NCI-H187 (cell line): ENCODE measurements around the gene CSMD2.
A peak's percentile ranks its signal among the peaks of the same experiment; 100 is the strongest.
"Not testable (repeated sequence)": the region's sequence is repeated elsewhere in the genome, so short reads cannot be mapped to it uniquely, and the experiment has no call there.

Source experiments
- DNase-seq, 2 experiments: peaks; one replicate each; lab custom pipeline; 2025; lab: John Stamatoyannopoulos, UW

Gene CSMD2

DNA sequence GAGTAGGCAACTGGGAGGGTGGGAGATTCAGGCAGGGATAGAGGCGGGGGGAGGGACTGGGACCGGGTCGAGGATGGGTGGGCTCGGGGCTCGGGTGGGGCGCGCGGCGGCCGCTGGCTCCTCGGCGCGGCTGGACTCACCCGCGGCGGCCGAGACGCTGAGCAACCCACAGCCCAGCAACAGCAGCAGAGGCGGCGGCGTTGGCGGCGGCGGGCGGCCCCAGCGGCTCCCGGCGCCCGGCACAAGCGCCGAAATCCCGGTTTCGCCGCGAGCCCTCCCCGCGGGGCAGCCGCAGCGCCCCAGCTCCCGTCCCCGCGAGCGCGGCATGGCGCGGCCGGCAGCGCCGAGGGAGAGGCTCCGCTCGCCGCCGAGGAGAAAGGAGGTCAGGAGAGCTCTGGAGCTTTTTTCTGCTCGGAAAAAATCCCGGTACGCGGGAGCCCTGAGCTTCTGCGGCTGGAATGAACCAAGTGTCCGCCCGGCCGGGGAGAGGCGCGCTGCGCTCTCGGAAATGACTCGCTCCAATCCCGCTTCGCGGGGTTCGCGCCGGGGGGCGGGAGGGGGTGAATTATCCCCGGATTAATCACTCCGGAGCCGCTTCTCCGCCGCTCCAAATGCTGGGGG, at the start of gene CSMD2:
CSMD2 (minus strand) TSS at position 460 of the 621 bp plus-strand sequence; CDS start at position 327, 133 bp downstream.
- DNase-seq = peak; percentile 8 to 41

DNA sequence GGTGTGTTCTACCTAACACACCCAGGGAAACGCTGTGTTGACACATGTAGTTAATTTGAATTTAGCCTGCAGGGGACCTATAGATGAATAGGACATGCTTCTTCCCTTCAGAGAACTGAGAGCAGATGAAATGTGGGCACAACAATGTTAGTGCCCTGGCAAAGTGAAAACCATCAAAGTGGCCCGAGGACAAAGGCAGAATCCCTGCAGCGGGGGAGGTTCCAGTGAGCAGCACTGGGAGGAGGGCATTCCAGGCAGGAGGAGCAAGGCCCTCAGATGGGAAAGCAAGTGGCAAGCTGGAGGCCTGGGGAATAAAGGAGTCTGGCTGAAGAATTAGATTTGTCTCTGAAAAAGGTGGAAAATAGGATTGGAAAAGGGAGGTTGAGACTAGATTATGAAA, 48.9 kb upstream of the CSMD2 start:
- no peak for DNase-seq

DNA sequence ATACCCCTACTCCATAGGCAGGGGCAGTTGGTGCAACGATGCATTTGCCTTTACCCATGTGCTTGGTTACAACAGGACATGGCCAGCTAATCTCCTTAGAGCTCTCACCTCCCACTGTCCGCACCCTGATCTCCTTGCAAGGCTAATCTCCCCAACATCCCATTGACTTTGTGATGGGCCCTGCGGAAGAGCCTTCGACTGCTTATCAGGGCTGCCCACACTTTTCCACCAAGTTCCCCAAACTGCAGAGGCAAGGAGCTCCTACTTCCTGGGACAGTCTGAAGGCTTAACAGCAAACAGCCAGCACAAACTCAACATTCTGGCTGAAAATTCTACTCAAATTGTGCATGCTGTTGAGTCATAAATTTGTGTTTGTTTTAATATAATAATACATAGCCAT, 47.6 kb upstream of the CSMD2 start:
- DNase-seq = no peak

DNA sequence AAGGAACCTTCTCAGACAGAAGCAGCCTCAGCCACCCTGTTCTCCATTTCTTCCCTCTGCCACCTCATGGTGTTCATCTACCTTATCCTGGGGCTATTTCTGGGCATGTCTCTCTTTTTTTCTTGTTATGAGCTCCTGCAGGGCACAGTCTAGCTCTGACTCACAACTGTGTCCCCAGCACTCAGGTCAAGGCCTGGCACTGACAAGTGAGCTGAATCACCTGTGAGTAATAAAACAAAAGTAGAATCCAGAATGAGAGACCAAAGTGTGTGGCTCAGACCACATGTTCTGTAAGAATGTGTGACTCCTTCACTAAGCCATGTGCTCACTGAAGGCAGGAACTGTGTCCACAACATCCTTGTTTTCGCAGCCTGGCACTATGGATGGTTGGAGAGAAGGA, 34.9 kb upstream of the CSMD2 start:
- no peak for DNase-seq

DNA sequence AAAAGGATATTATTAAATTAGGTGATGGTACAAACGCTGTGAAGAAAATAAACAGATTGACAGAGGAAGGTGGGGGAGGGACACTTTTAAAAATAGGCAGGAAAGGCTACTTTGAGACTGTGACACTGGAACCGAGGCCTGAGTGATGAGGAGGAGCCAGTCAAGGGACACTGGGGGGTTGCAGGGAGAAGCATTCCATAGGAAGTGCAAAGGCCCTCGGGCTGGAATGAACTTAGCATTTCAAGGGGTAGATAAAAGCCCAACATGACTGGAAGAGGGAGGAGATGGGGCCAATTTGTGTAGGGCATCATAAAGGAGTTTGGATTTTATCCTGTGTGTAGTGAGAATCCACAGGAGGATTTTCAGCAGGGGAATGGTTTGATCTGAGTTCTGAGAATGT, 27.6 kb upstream of the CSMD2 start:
- no peak for DNase-seq

DNA sequence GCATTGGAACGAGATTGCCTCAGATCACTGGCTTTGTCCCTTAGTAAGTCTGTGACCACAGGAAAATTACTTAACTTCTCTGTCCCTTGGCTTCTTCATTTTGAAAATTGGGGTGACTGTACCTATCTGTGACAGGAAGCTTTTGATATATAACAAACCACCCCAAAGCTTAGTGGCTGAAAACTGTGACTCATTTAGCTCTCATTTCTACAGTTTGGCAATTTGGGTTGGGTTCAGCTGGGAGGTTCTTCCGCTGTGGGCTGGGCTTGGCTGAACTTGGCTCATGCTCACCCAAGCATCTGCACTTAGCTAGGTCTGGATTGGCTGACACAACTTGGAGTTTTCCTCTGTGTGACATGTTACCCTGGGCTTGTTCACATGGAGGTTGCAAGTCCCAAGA, 25.7 kb upstream of the CSMD2 start:
- no peak for DNase-seq

DNA sequence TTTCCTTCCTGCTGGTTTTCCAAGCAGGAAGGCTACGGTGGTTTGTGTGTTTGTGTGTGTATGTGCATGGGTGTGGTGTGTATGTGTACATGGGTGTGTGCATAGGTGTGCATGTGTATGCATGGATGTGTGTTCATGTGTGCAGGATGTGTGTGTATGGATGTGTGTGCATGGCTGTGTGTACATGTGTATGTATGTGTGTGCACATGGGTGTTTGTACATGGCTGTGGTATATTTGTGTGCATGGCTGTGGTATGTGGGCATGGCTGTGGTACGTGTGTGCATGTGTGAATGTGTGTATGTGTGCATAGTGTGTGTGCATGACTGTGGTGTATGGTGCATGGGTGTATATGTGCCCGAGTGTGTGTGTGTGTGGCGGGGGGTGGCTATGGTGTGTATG, 24.0 kb upstream of the CSMD2 start:
- DNase-seq = no peak

DNA sequence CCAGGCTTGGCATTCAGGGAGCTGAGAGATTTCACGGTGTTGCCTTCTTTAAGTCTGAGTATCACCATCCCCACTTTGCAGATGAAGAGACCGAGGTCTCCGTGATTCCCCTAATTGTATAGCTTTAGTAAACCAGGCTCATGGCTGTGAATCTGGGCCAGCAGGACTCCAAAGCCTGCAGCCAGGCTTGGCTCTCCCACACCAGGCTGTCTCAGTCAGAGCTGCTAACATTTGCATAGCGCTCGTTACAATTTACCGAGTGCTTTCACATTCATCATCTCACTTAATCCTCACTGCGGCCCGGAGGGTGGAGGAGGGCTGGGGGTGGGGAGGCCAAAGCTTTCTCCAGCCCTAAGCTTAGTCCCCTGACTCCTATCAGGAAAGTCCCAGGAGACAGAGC, 23.4 kb upstream of the CSMD2 start:
- no peak for DNase-seq

DNA sequence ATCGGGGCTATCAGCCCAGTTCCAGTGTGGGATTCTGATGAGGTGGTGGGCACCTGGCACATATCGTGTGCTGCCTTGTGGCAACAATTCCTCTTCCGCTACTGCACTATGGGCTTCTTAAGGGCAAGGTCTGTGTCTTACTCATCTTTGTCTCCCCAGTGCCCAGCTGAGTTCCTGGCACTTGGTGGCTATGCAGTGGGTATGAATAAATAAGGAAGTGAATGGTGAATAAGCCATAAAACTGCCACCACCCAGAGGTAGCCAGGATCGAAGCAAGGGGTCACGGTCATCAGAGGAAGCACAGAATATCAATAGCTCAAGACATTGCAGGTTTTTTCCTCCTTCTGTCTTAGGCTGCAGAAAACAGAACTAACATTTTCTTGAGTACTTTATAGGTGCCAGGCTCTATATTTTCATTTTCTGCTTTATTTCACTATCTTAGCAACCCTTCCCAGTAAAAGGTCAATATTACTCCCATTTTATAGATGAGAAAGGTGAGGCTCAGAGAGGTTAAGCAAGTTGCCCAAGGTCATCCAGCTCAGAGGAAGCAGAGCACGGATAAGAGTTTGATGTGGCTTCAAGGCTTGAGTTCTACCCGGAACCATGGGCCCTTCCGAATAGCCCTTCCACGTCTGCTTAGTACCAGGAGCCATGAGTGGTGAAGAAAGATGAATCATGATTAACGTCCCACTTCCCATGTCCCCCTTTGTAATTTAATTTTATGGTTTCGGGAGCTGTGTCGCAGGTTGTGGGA, 21.9 kb upstream of the CSMD2 start:
- no peak for DNase-seq

DNA sequence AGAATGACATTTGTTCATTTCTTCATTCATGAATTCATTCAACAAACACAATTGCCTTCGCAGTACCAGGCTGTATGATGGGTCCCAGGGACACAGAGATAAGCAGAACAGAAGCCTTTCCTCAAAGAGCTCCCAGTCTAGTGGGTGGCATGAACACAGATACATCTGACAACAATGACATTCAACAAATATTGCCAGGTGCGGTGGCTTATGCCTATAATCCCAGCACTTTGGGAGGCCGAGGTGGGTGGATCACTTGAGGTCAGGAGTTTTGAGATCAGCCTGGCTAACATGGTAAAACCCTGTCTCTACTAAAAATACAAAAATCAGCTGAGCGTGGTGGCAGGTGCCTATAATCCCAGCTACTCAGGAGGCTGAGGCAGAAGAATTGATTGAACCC, 18.4 kb upstream of the CSMD2 start:
- not testable (repeated sequence) for DNase-seq

DNA sequence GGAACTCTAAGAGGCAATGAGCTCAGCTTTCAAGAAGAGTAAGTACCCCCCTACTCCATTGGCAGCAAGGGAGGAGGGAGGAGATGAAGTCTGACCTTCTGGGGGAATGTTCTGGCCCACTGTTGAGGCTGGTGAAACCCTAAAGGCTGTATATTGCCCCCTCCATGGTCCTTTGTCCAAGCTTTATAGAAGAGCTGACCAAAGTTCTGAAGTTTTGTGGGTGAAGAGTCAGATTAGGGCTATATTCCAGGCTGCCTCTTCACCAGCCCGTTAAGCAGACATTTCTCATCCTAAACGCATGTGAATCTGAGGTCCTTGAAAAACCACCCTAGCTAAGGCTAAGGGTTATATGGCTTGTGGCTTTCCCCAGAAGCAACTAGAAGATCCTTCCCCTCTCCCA, 13.0 kb upstream of the CSMD2 start:
- DNase-seq = no peak

DNA sequence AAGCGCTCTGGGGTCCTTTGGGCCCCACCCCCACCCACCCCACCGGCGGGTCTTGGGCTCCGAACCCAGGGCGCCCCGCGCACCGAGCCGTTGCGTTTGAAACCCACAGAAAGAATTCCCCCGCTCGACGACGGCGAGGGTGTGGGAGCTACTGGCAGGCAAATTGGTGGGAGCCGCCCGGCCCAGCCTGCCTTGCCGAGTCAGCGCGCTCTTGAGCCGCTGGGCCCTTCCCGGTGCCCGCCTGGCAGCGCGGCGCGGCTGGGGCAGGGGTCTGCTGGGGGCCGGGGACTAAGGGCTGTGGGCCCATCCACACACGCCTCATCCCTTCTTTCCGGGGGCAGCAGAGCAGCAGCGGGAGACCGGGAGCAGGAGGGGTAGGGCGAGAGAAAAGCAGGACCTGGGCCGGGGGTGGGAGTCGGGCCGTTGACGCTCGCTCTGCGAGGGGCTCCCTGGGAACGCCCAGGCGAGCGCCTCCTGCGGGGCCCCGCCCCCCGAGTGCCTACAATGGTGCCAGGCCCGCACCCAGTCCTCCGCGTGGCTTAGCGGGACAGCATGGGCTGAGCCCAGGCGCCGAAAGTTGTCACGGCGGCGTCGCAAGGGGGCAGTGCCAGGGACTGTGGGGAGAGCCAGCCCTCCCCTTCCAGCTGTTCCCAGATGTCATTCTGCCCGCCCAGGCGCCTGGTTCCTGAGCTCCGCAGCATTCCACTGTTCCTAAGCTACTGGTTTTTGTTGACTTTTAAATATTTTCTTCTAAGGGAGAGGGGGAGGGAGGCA, 12.0 kb upstream of the CSMD2 start, which contains the start of gene C1orf94:
C1orf94 (plus strand) TSS at position 78 of the 774 bp plus-strand sequence. CDS start 883 bp downstream, outside the sequence.
- no peak for DNase-seq

DNA sequence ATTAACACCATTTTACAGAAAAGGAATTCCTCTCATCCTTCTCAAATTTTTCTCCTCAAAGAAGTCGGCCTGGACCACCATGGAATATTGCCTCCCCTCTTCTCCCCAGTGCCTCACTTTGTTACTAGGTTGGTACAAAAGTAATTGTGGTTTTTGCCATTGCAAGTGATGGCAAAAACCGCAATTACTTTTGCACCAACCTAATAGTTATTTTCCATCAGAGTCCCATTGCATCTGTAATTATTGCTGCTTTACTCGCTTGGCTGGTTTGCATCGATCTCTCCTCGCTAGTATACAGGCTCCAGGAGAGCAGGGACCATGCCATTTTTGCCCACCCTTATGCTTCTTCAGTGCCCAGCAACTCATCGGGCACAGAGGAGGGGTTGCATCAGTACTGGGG, 10.7 kb upstream of the CSMD2 start:
- no peak for DNase-seq

DNA sequence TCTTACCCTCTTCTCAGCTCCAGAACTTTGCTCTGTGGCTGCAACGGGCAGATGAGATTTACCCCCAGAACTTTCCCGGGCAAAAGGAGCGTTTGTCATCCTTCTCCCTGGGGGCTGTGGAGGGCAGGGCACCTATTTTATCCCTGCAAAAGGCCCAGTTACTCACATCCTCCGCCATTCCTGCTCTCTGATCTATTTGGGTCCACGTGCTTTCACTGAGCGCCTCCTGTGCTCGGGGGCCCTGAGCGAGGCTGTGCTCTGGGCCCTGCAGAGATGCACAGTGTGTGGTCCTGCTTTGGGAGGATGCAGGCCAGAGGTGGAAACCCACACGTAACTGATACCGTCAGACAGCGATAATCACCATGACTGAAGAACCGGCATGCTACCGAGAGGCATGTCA, 2.4 kb upstream of the CSMD2 start:
- no peak for DNase-seq

DNA sequence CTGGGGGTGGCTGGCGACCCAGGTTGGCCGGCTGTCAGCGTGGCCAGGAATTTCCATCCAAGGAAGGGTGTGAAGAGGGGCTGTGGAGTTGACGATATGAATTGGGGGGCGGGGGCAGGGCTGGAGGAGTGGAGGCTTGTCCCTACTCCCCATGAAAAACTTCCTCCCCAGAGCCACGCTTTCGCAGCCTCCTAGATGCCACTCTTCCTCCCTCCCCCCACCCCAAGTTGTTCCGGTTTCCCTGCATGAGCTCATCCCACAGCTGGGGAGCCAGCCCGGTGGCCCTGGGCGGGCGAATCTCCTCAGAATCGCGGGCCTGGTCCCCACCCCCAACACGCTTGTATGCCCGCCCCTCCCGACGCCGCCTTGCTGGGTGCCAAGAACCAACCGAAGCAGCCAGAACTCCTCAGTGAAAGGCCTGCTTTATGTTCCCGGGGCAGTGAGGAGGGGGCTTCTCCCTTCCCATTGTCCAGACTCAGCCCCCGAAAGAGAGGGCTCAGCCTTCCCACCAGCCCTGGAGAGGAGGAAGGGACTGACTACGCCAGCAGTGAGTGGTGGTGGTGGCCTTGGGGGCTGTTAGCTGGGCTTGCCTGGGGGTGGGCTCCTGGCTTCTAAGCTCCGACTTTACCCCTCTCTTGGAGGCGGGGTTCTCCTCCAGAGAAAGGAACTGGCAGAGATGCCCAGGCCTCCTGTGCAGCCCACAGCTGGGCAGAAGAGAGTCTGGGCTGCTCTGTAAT, 1.8 kb upstream of the CSMD2 start:
- DNase-seq = no peak

DNA sequence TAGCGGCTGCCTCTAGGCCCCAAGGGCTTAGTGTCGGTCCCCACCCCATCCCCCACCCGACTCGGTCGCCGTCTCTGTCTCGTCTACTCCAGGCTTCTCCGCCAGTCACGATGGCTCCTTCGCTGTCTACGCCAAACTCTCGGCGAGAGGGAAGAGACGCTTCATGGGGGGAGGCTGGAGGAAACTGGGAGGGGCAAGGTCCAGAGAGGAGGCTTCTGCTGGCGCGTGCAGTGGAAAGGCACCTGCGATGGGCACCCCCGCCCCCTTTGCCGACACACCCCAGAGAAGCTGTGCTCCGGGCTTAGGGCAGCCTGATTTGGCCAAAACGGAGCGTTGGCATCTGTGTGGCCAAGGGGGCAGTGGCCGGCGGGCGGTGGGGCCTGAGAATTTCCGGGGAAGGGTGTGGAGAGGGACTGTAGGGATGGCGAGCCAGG, 1.2 kb upstream of the CSMD2 start:
- DNase-seq = no peak

DNA sequence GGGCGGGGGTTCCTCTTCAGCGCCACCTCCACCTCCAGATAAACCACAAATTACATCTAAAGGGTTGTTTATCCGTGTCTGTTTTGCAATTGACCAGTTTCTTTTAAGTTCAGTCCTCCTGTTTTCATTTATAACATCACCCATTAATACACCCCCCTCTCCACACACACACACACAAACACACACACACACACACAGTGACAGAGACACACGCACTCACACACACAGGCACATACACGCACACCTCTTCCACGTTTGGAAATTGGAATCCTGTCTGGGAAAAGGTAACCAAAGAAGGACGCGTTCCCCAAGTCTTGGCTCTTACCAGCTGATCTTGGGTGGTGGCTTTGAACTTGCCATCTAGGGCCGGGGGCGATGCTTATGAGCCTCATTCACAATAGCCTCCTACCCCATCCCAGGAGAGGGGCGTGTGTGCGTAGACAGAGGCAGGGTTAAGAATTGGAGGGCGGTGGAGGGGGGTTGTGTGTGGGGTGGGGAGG, 442 bp upstream of the CSMD2 start:
- DNase-seq = no peak

DNA sequence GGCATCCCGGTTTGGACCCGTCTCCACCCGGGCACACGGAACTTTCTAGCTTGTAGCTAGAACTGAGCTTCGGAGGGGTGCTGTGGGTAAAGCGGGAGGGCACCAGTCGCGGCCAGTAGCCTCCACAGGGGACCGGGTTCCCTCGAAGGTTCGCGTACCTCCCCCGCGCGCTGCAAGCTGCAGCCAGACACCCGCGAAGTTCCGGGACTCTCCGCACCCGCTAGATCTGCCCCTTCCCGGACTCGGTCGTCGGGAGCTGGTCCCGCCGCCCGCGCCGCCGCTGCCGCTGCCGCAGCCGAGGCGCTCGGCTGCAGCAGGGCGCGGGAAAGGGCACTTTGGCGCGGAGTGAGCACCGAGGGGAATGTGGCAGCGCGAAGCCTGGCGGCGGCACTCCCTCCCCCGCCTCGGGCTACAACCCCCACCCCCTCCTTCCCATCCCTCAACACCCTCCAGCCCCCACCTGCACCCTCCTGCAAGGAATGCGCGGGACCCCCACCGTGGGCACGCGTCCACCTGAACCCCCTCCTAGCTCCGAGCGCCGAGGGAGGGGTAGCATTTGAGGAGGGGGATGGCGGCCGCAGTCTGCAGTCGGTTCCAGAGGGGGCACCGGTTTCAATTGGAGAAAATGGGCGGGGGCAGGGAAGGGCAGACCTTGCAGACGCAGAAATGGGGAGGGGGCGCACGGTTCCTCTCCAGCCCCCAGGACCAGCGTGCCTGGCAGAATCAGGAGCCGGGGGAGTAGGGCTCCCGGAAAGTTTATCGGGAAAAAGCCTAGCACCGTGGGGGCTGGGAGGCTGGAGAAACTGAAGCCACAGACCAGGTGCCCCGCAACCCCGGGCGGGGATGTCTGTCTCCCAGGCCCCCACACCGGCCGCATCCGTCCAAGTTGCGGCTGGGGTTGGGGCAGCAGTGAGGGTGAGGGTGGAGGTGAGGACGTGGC, 968 bp downstream of the CSMD2 start:
- DNase-seq = no peak

DNA sequence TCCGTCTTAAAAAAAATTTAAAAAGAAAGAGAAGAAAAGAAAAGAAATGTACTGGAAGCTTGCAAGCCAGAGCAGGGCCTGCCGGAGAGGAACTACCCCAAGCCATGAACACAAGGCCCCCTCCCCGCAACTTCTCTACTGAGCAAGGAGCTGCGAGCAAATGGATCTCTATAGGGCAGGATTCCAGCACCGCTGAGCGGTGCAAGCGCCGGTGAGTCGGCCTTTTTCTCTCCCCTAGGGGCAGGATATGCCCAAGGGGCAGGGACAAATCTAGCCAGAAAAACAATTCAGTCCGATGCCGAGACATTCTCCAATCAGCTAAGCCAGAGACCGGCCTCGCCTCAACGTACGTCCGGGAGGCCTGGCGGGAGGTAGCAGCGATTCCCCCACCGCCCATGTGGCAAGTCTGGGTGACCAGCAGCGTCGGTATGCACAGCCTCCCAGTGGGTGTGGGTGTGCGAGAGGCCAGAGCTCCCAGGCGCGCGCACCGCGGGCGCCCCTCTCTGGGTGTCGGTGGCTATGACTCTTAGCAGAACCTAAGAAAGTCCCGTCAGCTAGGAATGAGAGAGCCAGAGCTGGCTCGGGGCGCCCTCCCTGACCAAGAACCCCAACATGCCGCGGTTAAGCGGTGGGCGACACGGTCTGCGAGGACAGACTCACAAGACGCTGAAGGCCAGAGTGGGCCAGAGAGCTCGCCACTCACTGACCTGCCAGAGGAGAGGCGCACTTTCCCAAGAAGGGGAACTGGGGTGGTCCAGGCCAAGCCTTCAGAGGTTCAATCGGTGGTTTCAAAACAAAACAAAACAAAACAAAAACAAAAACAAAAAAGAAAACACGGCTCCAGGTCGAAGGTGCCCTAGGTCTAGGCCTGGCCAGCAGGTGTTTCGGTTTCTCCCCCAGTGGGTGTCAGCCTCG, 1.9 kb downstream of the CSMD2 start:
- peak; percentile 49 to 52 for DNase-seq

DNA sequence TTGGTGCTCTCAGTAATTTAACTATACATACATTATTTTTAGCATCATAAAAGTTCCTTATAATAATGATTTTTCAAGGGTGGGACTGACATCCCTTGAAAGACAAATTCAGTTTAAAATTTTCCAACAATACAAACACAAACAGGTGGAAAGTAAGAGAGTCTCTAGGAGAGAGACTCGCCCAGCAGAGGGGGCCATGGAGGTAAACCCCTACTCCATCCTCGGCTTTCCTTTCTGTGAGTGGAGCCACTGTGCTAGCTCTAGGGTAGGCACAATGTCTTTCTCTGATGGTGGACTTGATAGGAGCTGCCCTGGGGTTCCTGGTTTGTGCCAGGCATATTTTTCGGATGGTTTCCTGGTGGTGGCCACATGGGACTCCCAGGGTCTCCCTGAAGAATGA, 8.3 kb downstream of the CSMD2 start:
- DNase-seq = no peak
